Kidney (tissue), 14 donors: ENCODE data around the gene ZBTB17. TPM values are rescaled to one million over a fixed set of nuclear protein-coding genes. Genes with fewer than 3 reads are reported as not detected.

Experiments
- DNase-seq, 5 donors: peaks; one replicate each; pipeline ENCODE4 v3.0.0-alpha.2; 2013 to 2020
- FAIRE-seq: peaks from 2 replicates; lab custom pipeline; 2012; peaks lifted over from hg19 to GRCh38; lab: Jason Lieb, UNC
- H3K27ac ChIP-seq, 2 donors: one replicate each; pipeline ENCODE4 v1.7.0; 2013; ENCODE audit warnings: low read depth in 2 of 2, low read length in 2 of 2, inconsistent platforms in 1 of 2
- H3K27me3 ChIP-seq: one replicate; pipeline ENCODE4 v1.7.1; 2013; ENCODE audit warnings: low read length, inconsistent platforms; ENCODE audit not compliant: control insufficient read depth, insufficient read depth
- H3K36me3 ChIP-seq, 3 donors: one replicate each; pipeline versions ENCODE4 v1.7.0 to v1.7.1; 2013; ENCODE audit warnings: low read length in 3 of 3, control low read depth in 1 of 3, inconsistent platforms in 1 of 3; ENCODE audit not compliant: insufficient read depth in 3 of 3, control insufficient read depth in 2 of 3
- H3K4me1 ChIP-seq, 3 donors: one replicate each; pipeline versions ENCODE4 v1.7.0 to v1.7.1; 2013; ENCODE audit warnings: low read length in 3 of 3, inconsistent platforms in 1 of 3, low read depth in 1 of 3; ENCODE audit not compliant: control insufficient read depth in 2 of 3, insufficient read depth in 2 of 3
- H3K4me3 ChIP-seq, 3 donors: one replicate each; pipeline versions ENCODE4 v1.7.0 to v1.8.1; 2013; ENCODE audit warnings: low read length in 3 of 3, control low read depth in 1 of 3, inconsistent platforms in 1 of 3
- H3K9ac ChIP-seq, 3 donors: one replicate each; pipeline versions ENCODE4 v1.7.0 to v1.7.1; 2013; ENCODE audit warnings: low read length in 3 of 3, control low read depth in 1 of 3, inconsistent platforms in 1 of 3
- H3K9me3 ChIP-seq, 3 donors: one replicate each; pipeline versions ENCODE4 v1.7.0 to v1.7.1; 2013; ENCODE audit warnings: low read length in 3 of 3, control low read depth in 1 of 3, inconsistent platforms in 1 of 3; ENCODE audit not compliant: control insufficient read depth in 2 of 3, insufficient read depth in 1 of 3
- intact Hi-C: fragments of 100-400 bp; cut with DNase I; formaldehyde crosslinking; loops from one replicate; pipeline ENCODE4 v1.11.1; 2022
- polyA plus RNA-seq: library from polyadenylated mRNA; stranded (reverse); fragments of 350-450 nt; fragmentation: Illumina TruSeq; extraction: RNeasy Lipid Tissue Mini Kit (QIAGEN cat#74804); gene quantifications from one replicate; pipeline ENCODE4 v1.2.3, GENCODE V29; 2014; ENCODE audit warnings: low read depth, low replicate concordance; ENCODE audit not compliant: insufficient read depth
- total RNA-seq: library from RNA; stranded (reverse); fragmentation: NEBNext Ultra II Directional; extraction: Animal tissue kit (Norgen Biotek cat#: 25700); gene quantifications from one replicate; pipeline ENCODE4 v1.2.1, GENCODE V29; 2021
- TF ChIP-seq, protein P1 (sequence below): IDR thresholded peaks from 3 replicates; pipeline ENCODE4 v1.5.1; 2012; ENCODE audit warnings: mild to moderate bottlenecking, moderate library complexity, borderline replicate concordance; ENCODE audit not compliant: insufficient read depth; ENCODE audit errors: extremely low read depth
- donor health status: control.
- donor health status: control.
- donor health status: control.
- donor health status: control.
- donor health status: control.
- donor health status: DM: yes; HTN: yes; CAD: no.
- donor health status: Normal renal cell carcinoma (clear cell type).

Gene ZBTB17
- total and polyA plus RNA-seq, 2 donors from 2014 or later = 33.1 to 41.5 TPM

DNA sequence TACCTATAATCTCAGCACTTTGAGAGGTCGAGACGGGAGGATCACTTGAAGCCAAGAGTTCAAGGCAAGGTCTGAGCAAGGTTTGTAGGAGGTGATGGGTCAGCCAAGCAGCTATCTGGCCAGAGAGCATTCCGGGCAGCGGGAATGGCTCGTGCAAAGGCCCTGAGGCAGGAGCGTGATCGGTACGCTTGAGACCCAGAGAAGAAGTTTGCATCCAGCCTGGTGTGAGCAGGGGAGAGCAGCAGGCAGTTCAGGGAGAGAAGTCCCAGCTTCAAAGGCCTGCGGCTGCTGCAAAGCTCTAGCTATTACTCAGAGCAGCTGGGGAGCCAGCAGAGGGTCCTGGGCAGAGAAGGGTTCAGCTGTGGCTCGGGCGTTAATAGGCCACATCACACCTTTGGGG is 23.0 kb upstream of the ZBTB17 start:
- Histone ChIP-seq H3K27ac (no peak overlapping the region), H3K9me3 (no peaks in the 10 kb centered on the region), H3K27me3 (no peaks in the 10 kb centered on the region), H3K9ac (no peak overlapping the region), H3K4me3 (no peak overlapping the region), H3K4me1 (no peaks in the 10 kb centered on the region), H3K36me3 (no peaks in the 10 kb centered on the region)
- FAIRE-seq (no peak), DNase-seq (peak in 1 of 5 donors; percentile 39)
- intact Hi-C loops = no loop called here
- TF ChIP-seq, protein P1, sequence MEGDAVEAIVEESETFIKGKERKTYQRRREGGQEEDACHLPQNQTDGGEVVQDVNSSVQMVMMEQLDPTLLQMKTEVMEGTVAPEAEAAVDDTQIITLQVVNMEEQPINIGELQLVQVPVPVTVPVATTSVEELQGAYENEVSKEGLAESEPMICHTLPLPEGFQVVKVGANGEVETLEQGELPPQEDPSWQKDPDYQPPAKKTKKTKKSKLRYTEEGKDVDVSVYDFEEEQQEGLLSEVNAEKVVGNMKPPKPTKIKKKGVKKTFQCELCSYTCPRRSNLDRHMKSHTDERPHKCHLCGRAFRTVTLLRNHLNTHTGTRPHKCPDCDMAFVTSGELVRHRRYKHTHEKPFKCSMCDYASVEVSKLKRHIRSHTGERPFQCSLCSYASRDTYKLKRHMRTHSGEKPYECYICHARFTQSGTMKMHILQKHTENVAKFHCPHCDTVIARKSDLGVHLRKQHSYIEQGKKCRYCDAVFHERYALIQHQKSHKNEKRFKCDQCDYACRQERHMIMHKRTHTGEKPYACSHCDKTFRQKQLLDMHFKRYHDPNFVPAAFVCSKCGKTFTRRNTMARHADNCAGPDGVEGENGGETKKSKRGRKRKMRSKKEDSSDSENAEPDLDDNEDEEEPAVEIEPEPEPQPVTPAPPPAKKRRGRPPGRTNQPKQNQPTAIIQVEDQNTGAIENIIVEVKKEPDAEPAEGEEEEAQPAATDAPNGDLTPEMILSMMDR = no peak

DNA sequence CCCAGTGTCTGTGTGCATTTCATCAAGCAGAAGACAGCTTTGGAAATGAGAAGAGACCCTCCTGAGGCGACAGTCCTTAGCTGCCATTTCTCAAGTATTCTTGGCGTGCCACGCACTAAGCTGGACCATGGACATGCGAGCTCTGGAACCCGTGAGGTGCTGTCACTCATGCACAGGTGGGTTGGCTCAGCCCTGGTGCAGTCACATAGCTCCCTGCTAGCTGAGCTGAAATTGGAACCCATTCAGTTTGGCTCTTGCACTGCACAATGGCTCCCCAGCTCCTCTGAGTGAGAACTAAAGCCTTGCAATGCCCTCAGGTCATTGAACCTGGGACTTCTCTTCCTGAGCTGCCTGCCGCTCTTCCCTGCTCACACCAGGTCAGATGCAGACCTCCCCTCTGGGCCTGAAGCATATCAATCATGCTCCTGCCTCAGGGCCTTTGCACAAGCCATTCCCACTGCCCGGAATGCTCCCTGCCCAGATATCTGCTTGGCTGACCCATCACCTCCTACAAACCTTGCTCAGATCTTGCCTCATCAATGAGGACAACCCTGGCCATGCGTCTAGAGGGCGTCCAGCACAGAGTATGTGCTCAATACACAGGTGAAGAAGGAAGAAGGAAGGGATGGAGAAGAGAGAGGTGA is 21.9 kb upstream of the ZBTB17 start:
- TF ChIP-seq, protein P1 = no peak
- DNase-seq = peak in 1 of 5 donors; percentile 21
- no peaks in the 10 kb centered on the region for H3K9me3 ChIP-seq
- H3K36me3 ChIP-seq = no peaks in the 10 kb centered on the region
- no peaks in the 10 kb centered on the region for H3K27me3 ChIP-seq
- intact Hi-C loops = no loop called here
- no peak overlapping the region for H3K27ac ChIP-seq
- no peak overlapping the region for H3K9ac ChIP-seq
- FAIRE-seq = no peak
- no peaks in the 10 kb centered on the region for H3K4me1 ChIP-seq
- H3K4me3 ChIP-seq = no peak overlapping the region

DNA sequence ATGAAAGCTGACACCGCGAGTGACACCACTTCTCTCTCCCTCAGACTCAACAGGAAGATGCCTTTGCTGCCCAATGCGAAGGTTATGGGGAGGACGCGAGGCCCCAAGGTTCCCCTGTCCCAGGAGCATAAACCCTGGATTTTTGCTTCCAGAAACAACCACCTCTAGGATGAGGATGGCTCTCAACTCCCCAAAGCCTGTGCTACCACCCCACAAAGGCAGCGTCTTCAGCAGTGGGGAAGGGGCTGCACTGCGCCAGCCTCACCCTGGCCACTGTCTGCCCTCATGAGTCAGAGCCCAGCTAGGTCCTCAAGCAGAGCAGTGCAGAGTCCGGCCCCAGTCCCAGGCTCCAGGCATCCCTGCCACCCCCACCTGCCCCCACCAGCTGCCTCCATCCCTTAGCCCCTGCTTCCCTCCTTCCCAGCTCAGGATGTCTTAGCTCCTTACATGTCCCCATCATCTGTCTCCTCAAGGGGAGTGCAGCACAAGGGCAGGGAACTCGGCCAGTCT is 21.2 kb upstream of the ZBTB17 start:
- Histone ChIP-seq H3K9me3 (no peaks in the 10 kb centered on the region), H3K27ac (no peak overlapping the region), H3K27me3 (no peaks in the 10 kb centered on the region), H3K4me1 (no peaks in the 10 kb centered on the region), H3K36me3 (no peaks in the 10 kb centered on the region), H3K4me3 (no peak overlapping the region), H3K9ac (no peak overlapping the region)
- intact Hi-C loops = no loop called here
- TF ChIP-seq, protein P1 = no peak
- DNase-seq (peak in 1 of 5 donors; percentile 42), FAIRE-seq (no peak)
